Adrenal gland (tissue), 12 donors: ENCODE data around the gene TMPRSS3. TPM values are rescaled to one million over a fixed set of nuclear protein-coding genes. Genes with fewer than 3 reads are reported as not detected.

Experiments
- DNase-seq, 7 donors: peaks; one replicate each; pipeline ENCODE4 v3.0.0-alpha.2; 2019 to 2020
- H3K27ac ChIP-seq, 5 donors: fragments of 200-600 bp; sonication (generic) in 4 of 5; 1 replicate in 3 of 5; 2 replicates in 2 of 5; pipeline versions ENCODE4 v1.5.1 to v1.8.0; 2016 to 2020; ENCODE audit warnings: mild to moderate bottlenecking in 1 of 5
- H3K27me3 ChIP-seq: fragments of 200-600 bp; 2 replicates; pipeline ENCODE4 v1.8.0; 2021
- H3K36me3 ChIP-seq, 2 donors: fragments of 200-600 bp; replicated peaks in 1 of 2; 1 replicate in 1 of 2; 2 replicates in 1 of 2; pipeline versions ENCODE4 v1.5.1 to v1.8.0; 2018 to 2022
- H3K4me1 ChIP-seq, 2 donors: fragments of 200-600 bp; replicated peaks in 1 of 2; 1 replicate in 1 of 2; 2 replicates in 1 of 2; pipeline versions ENCODE4 v1.5.1 to v1.8.0; 2018 to 2021
- H3K4me3 ChIP-seq, 4 donors: fragments of 200-600 bp; sonication (generic) in 3 of 4; one replicate each; pipeline ENCODE4 v1.5.1; 2016 to 2018
- H3K9me3 ChIP-seq, 3 donors: fragments of 200-600 bp; sonication (generic) in 1 of 3; replicated peaks in 1 of 3; 1 replicate in 2 of 3; 2 replicates in 1 of 3; pipeline versions ENCODE4 v1.5.1 to v1.8.0; 2016 to 2021
- POLR2A ChIP-seq, 2 donors: fragments of 450-650 bp; IDR thresholded peaks; one replicate each; pipeline ENCODE4 v1.6.1; 2017; ENCODE audit warnings: antibody characterized with exemption in 2 of 2, mild to moderate bottlenecking in 2 of 2, moderate library complexity in 1 of 2
- WGBS, 4 donors: extraction: QIAGEN DNeasy Blood & Tissue Kit in 2 of 4; methylation state at CpG; one replicate each; pipeline versions ENCODE4 v1.1.5 to v1.1.7; 2013 to 2017; 5-methylcytosine and 5-hydroxymethylcytosine counted together
- intact Hi-C, 2 donors: fragments of 100-400 bp; cut with DNase I; formaldehyde crosslinking; loops; one replicate each; pipeline versions ENCODE4 v1.14.1 to v1.15.0; 2022 to 2023
- polyA plus RNA-seq, 3 donors: library from polyadenylated mRNA; stranded (reverse); fragments of 200-250 nt in 2 of 3; fragments of 350-450 nt in 1 of 3; fragmentation: Illumina TruSeq in 1 of 3; extraction: RNeasy Lipid Tissue Mini Kit (QIAGEN cat#74804) in 1 of 3; gene quantifications; one replicate each; pipeline ENCODE4 v1.2.3, GENCODE V29; 2013 to 2014
- total RNA-seq, 9 donors: library from RNA; depleted of rRNA in 4 of 9; stranded (reverse); fragments of >200 nt in 4 of 9; fragments of 120-200 nt in 1 of 9; fragmentation: NEBNext Ultra II Directional in 1 of 9; extraction: Animal tissue kit (Norgen Biotek cat#: 25700) in 1 of 9; gene quantifications; one replicate each; pipeline versions ENCODE4 v1.1.0 to v1.2.4, GENCODE V29; 2013 to 2023
- TF ChIP-seq, protein P1 (sequence below), 6 experiments: fragments of 450-650 bp in 4 of 6; fragments of 200-600 bp in 2 of 6; sonication (generic) in 1 of 6; IDR thresholded peaks; 1 replicate in 5 of 6; 2 replicates in 1 of 6; pipeline versions ENCODE4 v1.5.1 to v1.8.0; 2016 to 2021; ENCODE audit warnings: antibody characterized with exemption in 6 of 6, mild to moderate bottlenecking in 2 of 6, moderate library complexity in 1 of 6
- donor health status: healthy with polysubstance abuse.
- donor health status: Bipolar disorder and iron deficiency.
- donor health status: DM: yes; HTN: yes; CAD: no.
- donor health status: DM: no; HTN: no; CAD: no.
- donor health status: DM: no; HTN: no; CAD: no.
- donor health status: DM: yes; HTN: yes; CAD: no.

Gene TMPRSS3
- total and polyA plus RNA-seq, 12 donors = 0.14 to 2.9 (median 0.38) TPM; not detected in 3

GRCh38 chr21:42356650-42357049 lies 39.2 kb downstream of the TMPRSS3 start:
- intact Hi-C loops = no loop called here
- no peaks in the 10 kb centered on the region for H3K27me3 ChIP-seq
- H3K9me3 ChIP-seq = no peaks in the 10 kb centered on the region

GRCh38 chr21:42356046-42356445 lies 39.8 kb downstream of the TMPRSS3 start:
- Histone ChIP-seq H3K36me3 (no peaks in the 10 kb centered on the region), H3K27me3 (no peaks in the 10 kb centered on the region), H3K9me3 (no peaks in the 10 kb centered on the region), H3K4me3 (no peak overlapping the region), H3K27ac (no peak overlapping the region), H3K4me1 (no peaks in the 10 kb centered on the region)
- TF ChIP-seq, protein P1, sequence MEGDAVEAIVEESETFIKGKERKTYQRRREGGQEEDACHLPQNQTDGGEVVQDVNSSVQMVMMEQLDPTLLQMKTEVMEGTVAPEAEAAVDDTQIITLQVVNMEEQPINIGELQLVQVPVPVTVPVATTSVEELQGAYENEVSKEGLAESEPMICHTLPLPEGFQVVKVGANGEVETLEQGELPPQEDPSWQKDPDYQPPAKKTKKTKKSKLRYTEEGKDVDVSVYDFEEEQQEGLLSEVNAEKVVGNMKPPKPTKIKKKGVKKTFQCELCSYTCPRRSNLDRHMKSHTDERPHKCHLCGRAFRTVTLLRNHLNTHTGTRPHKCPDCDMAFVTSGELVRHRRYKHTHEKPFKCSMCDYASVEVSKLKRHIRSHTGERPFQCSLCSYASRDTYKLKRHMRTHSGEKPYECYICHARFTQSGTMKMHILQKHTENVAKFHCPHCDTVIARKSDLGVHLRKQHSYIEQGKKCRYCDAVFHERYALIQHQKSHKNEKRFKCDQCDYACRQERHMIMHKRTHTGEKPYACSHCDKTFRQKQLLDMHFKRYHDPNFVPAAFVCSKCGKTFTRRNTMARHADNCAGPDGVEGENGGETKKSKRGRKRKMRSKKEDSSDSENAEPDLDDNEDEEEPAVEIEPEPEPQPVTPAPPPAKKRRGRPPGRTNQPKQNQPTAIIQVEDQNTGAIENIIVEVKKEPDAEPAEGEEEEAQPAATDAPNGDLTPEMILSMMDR (IDR thresholded peaks at IDR 0.05) = no peak
- no peak for TF ChIP-seq POLR2A (IDR thresholded peaks at IDR 0.05)
- intact Hi-C loops = no loop called here
- no peak for DNase-seq
- 72 to 81% (median 78%) methylated on average over 2 of the region's 2 CpGs for WGBS, 4 donors

More at GRCh38 chr21:42356650-42357049, 39.2 kb downstream of the TMPRSS3 start:
- Histone ChIP-seq H3K4me1 (no peaks in the 10 kb centered on the region), H3K27ac (no peak overlapping the region), H3K36me3 (no peaks in the 10 kb centered on the region), H3K4me3 (no peak overlapping the region)
- TF ChIP-seq POLR2A (IDR thresholded peaks at IDR 0.05) = no peak
- TF ChIP-seq, protein P1 (IDR thresholded peaks at IDR 0.05) = no peak
- 38 to 54% (median 51%) methylated on average over 6 of the region's 6 CpGs for WGBS, 4 donors
- no peak for DNase-seq

DNA sequence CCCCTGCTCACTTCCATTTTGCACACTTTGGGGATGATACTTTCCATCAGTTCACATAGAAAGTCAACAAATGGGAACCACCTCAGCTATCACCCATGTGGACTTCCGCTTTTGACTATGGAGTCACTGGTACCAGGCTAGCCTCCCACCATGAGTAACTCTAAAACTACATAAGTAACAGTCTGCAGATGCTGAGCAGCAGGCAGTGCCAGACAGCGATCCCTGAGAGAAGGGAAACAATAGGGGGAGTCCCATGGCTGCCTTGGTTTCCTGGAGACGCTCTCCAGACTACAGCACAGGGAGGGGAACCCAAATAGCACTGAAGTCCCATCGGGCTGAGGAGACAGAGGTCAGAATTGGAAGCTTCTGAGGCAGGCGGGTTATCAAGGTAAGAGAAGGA lies 42.2 kb downstream of the TMPRSS3 start:
- no peaks in the 10 kb centered on the region for H3K36me3 ChIP-seq
- H3K4me1 ChIP-seq = no peaks in the 10 kb centered on the region
- H3K27ac ChIP-seq = no peak overlapping the region
- no peaks in the 10 kb centered on the region for H3K27me3 ChIP-seq
- no peak for DNase-seq
- TF ChIP-seq, protein P1 (IDR thresholded peaks at IDR 0.05) = no peak
- TF ChIP-seq POLR2A (IDR thresholded peaks at IDR 0.05) = no peak
- intact Hi-C loops = no loop called here
- H3K4me3 ChIP-seq = no peak overlapping the region
- WGBS, 4 donors = 82 to 92% (median 87%) methylated on average over 5 of the region's 5 CpGs
- H3K9me3 ChIP-seq = no peaks in the 10 kb centered on the region

- WGBS, 4 donors = 78 to 92% (median 90%) methylated on average over 14 of the region's 14 CpGs
- Histone ChIP-seq H3K4me1 (no peaks in the 10 kb centered on the region), H3K4me3 (no peak overlapping the region), H3K27me3 (no peaks in the 10 kb centered on the region), H3K27ac (no peak overlapping the region), H3K9me3 (no peaks in the 10 kb centered on the region), H3K36me3 (no peaks in the 10 kb centered on the region)
- no peak for DNase-seq
- TF ChIP-seq, protein P1 (IDR thresholded peaks at IDR 0.05) = no peak
- TF ChIP-seq POLR2A (IDR thresholded peaks at IDR 0.05) = no peak
- intact Hi-C loops = no loop called here
Measured at GRCh38 chr21:42352441-42353095, 43.3 kb downstream of the TMPRSS3 start.
